Astrocyte (in vitro differentiated cells and primary cell): Measurements from ENCODE around the gene VPS13A.

Experiments used
- CTCF ChIP-seq: IDR thresholded peaks from 2 replicates; pipeline ENCODE4 v1.5.1; 2011; ENCODE audit warnings: low read depth, mild to moderate bottlenecking, inconsistent platforms, low read length, moderate library complexity; ENCODE audit not compliant: insufficient read depth
- EZH2 ChIP-seq: IDR thresholded peaks from 2 replicates; pipeline ENCODE4 v1.6.1; 2012; ENCODE audit warnings: mild to moderate bottlenecking, low read length, inconsistent platforms; ENCODE audit not compliant: insufficient read depth

DNA sequence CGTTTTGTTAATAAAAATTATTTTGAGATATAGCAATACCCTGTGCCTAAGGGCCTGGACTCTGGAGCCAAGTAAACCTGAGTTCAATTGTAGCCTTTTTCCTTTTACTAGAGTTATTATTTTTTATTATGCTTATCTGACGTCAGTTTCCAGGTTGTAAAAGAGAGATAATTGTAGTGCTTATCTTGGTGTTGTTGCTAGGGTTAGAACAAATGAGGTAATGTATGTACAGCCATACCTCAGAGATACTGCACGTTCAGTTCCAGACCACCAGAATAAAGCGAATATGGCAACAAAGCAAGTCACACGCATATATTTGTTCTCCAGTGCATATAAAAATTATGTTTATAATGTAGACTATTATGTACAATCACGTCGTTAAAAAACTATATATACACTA lies 215.0 kb downstream of the VPS13A start:
- no peak for TF ChIP-seq EZH2
- TF ChIP-seq CTCF = no peak
